ENCODE measurements around the gene USP13. TPM values are rescaled to one million over a fixed set of nuclear protein-coding genes. Genes with fewer than 3 reads are reported as not detected.

The USP13 gene, protein sequence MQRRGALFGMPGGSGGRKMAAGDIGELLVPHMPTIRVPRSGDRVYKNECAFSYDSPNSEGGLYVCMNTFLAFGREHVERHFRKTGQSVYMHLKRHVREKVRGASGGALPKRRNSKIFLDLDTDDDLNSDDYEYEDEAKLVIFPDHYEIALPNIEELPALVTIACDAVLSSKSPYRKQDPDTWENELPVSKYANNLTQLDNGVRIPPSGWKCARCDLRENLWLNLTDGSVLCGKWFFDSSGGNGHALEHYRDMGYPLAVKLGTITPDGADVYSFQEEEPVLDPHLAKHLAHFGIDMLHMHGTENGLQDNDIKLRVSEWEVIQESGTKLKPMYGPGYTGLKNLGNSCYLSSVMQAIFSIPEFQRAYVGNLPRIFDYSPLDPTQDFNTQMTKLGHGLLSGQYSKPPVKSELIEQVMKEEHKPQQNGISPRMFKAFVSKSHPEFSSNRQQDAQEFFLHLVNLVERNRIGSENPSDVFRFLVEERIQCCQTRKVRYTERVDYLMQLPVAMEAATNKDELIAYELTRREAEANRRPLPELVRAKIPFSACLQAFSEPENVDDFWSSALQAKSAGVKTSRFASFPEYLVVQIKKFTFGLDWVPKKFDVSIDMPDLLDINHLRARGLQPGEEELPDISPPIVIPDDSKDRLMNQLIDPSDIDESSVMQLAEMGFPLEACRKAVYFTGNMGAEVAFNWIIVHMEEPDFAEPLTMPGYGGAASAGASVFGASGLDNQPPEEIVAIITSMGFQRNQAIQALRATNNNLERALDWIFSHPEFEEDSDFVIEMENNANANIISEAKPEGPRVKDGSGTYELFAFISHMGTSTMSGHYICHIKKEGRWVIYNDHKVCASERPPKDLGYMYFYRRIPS
- 7.6 and 10.0 TPM in 2 replicates for total RNA-seq

DNA sequence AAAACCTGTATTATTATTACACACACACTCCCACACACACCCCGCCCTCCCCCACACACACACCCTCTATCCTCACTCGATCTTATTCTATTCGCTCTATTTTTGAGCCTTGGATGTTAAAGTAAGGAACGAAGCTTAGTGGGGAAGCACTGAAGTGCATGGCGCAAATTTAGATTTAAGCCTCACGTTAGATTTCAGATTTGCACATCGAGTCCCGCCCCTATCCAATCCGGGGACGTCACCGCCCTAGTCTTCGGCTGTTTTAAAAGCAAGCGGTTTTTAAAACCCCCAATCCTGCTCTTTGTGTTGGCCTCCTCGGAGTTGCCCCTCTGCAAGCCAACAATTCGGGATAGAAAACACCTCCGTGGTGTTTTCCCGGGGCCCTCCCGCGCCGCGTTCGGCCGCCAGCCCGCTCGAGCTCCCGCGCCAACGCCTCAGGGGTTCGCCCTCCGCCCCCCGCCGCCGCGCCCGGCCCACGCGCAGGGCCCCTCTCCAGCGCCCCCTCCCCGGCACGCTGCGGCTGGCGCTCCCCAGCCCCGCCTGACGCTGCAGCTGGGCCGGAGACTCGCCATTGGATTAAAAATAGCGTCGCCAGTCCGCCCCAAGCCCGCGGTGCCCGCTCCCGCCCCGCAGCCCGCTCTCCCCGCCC is at the start of gene USP13:
Gene USP13 (plus strand): TSS at position 594 of the 649 bp plus-strand sequence. CDS start 186 bp downstream, outside the sequence.

DNA sequence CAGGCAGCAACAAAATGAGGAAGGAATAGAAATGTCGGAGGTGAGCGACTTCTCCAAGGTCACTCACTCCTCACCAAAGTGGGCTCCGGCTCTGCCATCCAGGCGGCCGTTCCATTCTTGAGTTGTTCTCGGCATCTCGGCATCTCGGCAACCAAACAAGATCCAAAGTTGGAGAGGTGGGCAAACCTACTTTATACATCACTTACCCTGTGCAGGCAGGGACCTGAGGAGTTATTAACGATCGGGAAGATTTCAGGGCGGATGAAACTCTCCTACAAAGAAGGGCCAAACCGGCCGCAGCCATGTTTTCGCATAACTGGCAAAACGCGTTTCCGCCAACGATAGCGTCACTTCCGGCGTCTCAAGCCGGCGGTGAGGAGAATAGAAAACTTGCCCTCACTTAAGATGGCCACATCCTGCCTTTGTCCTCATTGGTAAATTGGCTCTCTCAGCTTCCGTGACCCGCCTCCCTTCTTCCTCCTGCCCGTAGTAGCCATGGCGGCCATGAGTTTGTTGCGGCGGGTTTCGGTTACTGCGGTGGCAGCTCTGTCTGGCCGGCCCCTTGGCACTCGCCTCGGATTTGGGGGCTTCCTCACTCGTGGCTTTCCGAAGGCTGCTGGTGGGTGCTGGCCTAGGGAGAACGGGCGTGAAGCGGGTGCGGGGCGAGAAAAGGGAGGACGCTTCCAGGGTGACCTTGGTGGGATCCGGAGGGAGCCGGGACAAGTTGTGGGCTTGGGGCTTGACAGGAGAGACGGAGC is 48.3 kb upstream of the USP13 start, which contains the start of the genes MRPL47 and NDUFB5:
Gene MRPL47 (minus strand): TSS at position 318 of the 758 bp plus-strand sequence. CDS start 14 bp downstream, at position 304.
Gene NDUFB5 (plus strand): TSS at position 474 of the 758 bp plus-strand sequence. CDS start 22 bp downstream, at position 496.

Other genes starting within 250 kb of the USP13 start
- 21.3 and 22.3 TPM in 2 replicates for gene GNB4, start 201.6 kb upstream of the USP13 start, total RNA-seq
- 34.9 and 39.3 TPM in 2 replicates for gene ACTL6A, start 90.1 kb upstream of the USP13 start, total RNA-seq
- 20.2 and 20.7 TPM in 2 replicates for gene MRPL47, start 48.4 kb upstream of the USP13 start, total RNA-seq
- gene NDUFB5, start 48.2 kb upstream of the USP13 start, total RNA-seq = 104 and 111 TPM in 2 replicates